ENCODE measurements around the gene ZNF354C.

ZNF354C gene

GRCh38 chr5:179127136-179128040, 67.2 kb downstream of the ZNF354C start:
- no peak for DNase-seq (ENCODE audit: low read depth in 2 of 2)

- no peak for DNase-seq (ENCODE audit: low read depth in 2 of 2)
Measured at GRCh38 chr5:179128041-179128365, 67.8 kb downstream of the ZNF354C start.

GRCh38 chr5:179128976-179129375, 68.8 kb downstream of the ZNF354C start:
- no peak for DNase-seq (ENCODE audit: low read depth in 2 of 2)

GRCh38 chr5:179129607-179130071, 69.5 kb downstream of the ZNF354C start:
- no peak for DNase-seq (ENCODE audit: low read depth in 2 of 2)

GRCh38 chr5:179130101-179130681, 70.0 kb downstream of the ZNF354C start:
- DNase-seq (ENCODE audit: low read depth in 2 of 2): no peak

GRCh38 chr5:179131321-179131835, 71.2 kb downstream of the ZNF354C start:
- no peak for DNase-seq (ENCODE audit: low read depth in 2 of 2)

- DNase-seq (ENCODE audit: low read depth in 2 of 2): no peak
Measured at GRCh38 chr5:179131886-179132585, 71.9 kb downstream of the ZNF354C start.

- DNase-seq (ENCODE audit: low read depth in 2 of 2): no peak
Measured at GRCh38 chr5:179132586-179133355, 72.6 kb downstream of the ZNF354C start.

All from fibroblast of skin of left quadriceps (primary cell).